Measurements from ENCODE around the gene NPTN.

GRCh38 chr15:73600413-73601335 is 32.5 kb downstream of the NPTN start:
- TF ChIP-seq, protein P1, sequence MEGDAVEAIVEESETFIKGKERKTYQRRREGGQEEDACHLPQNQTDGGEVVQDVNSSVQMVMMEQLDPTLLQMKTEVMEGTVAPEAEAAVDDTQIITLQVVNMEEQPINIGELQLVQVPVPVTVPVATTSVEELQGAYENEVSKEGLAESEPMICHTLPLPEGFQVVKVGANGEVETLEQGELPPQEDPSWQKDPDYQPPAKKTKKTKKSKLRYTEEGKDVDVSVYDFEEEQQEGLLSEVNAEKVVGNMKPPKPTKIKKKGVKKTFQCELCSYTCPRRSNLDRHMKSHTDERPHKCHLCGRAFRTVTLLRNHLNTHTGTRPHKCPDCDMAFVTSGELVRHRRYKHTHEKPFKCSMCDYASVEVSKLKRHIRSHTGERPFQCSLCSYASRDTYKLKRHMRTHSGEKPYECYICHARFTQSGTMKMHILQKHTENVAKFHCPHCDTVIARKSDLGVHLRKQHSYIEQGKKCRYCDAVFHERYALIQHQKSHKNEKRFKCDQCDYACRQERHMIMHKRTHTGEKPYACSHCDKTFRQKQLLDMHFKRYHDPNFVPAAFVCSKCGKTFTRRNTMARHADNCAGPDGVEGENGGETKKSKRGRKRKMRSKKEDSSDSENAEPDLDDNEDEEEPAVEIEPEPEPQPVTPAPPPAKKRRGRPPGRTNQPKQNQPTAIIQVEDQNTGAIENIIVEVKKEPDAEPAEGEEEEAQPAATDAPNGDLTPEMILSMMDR (IDR thresholded peaks at IDR 0.05): no peak
- TF ChIP-seq POLR2A (IDR thresholded peaks at IDR 0.05): no peak
